PC-9 (cell line): Measurements from ENCODE around the gene IQSEC3.

ENCODE experiments used
- CTCF ChIP-seq: fragments of 200-600 bp; sonication (generic); conservative IDR thresholded peaks from 2 replicates; pipeline ENCODE4 v1.6.1; 2017; ENCODE audit warnings: mixed run types, antibody characterized with exemption, mild to moderate bottlenecking, moderate library complexity
- EZH2 ChIP-seq: fragments of 200-600 bp; sonication (generic); IDR thresholded peaks from 2 replicates; pipeline ENCODE4 v1.8.0; 2017; ENCODE audit warnings: antibody characterized with exemption, low read depth

GRCh38 chr12:171743-172676 lies 105.4 kb downstream of the IQSEC3 start:
- TF ChIP-seq CTCF (no peak), EZH2 (no peak)
